GM23248 (cell line): ENCODE results near the gene GJB4.

ENCODE experiments used
- EZH2 ChIP-seq: fragments of 200-600 bp; sonication (generic); IDR thresholded peaks from 2 replicates; pipeline ENCODE4 v1.6.1; 2018; ENCODE audit warnings: antibody characterized with exemption, mild to moderate bottlenecking; ENCODE audit not compliant: insufficient read depth, poor library complexity, severe bottlenecking
- EZH2phosphoT487 ChIP-seq: fragments of 200-600 bp; sonication (generic); IDR thresholded peaks from 2 replicates; pipeline ENCODE4 v1.6.1; 2018; ENCODE audit warnings: antibody characterized with exemption, moderate library complexity, mild to moderate bottlenecking, low read depth; ENCODE audit not compliant: insufficient read depth

GRCh38 chr1:34761776-34762307 lies 2.3 kb downstream of the GJB4 start:
- no peak for TF ChIP-seq EZH2
- TF ChIP-seq EZH2phosphoT487, result no peak
